PC-3 (cell line): Measurements from ENCODE around the gene IBTK.

Experiments used
- EZH2 ChIP-seq: fragments of 300-600 bp; sonication (generic); IDR thresholded peaks from one replicate; pipeline ENCODE4 v1.6.1; 2017; ENCODE audit warnings: antibody characterized with exemption, mild to moderate bottlenecking, low read length; ENCODE audit not compliant: unreplicated experiment
- EZH2phosphoT487 ChIP-seq: fragments of 300-600 bp; sonication (generic); IDR thresholded peaks from 2 replicates; pipeline ENCODE4 v1.6.1; 2018; ENCODE audit warnings: mild to moderate bottlenecking, antibody characterized with exemption, low read length, borderline replicate concordance
- TF ChIP-seq, protein P1 (sequence below): fragments of 300-600 bp; sonication (generic); conservative IDR thresholded peaks from 2 replicates; pipeline ENCODE4 v1.5.1; 2017; ENCODE audit warnings: antibody characterized with exemption, low read depth, mild to moderate bottlenecking, low read length

DNA sequence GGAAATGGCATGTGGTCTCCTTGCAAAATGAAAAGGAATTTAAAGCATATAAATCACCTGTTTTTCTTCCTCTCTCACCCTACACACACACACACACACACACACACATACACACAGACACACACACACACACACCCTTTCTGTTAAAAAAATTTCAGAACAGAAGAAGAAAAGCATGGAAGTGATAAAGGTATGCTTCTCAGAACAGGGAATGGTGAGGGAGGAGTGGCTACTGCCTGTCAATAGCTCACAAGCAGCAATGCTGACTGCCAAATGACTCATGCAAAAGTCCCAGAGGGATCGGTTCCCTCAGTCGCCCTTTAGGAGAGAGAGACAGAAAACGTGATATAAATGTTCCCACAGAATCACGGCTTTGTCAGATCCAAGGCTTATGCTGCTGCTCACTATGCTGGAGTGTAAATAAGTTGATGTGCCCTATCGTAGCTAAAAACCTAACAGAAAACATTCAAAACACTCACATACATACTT is 102.6 kb downstream of the IBTK start:
- TF ChIP-seq, protein P1, sequence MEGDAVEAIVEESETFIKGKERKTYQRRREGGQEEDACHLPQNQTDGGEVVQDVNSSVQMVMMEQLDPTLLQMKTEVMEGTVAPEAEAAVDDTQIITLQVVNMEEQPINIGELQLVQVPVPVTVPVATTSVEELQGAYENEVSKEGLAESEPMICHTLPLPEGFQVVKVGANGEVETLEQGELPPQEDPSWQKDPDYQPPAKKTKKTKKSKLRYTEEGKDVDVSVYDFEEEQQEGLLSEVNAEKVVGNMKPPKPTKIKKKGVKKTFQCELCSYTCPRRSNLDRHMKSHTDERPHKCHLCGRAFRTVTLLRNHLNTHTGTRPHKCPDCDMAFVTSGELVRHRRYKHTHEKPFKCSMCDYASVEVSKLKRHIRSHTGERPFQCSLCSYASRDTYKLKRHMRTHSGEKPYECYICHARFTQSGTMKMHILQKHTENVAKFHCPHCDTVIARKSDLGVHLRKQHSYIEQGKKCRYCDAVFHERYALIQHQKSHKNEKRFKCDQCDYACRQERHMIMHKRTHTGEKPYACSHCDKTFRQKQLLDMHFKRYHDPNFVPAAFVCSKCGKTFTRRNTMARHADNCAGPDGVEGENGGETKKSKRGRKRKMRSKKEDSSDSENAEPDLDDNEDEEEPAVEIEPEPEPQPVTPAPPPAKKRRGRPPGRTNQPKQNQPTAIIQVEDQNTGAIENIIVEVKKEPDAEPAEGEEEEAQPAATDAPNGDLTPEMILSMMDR, result no peak
- no peak for TF ChIP-seq EZH2phosphoT487
- no peak for TF ChIP-seq EZH2
